Measurements from ENCODE around the gene LBX1. TPM values are rescaled to one million over a fixed set of nuclear protein-coding genes. Genes with fewer than 3 reads are reported as not detected.

Gene LBX1
- total and polyA plus RNA-seq, 2 donors (not counting 1 experiment from before 2014, with no cell fraction given) = not detected

DNA sequence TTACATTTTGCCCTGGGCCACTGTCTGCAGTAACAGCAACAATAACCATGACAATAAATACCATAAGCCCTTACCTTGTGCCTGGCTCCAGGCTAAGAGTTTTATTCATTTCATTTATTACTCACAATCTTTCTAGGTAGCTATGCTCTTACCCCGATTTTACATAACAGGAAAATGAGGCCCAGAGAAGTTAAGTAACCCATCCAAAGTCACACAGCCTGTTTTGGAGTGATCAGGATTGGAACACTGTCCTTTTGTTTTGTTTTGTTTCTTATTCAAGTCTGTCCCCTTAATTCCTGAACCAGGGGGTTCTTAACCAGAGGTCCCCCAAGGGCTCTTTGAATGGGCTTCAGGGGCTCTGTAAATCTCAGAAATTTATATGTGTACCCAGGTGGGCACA is 4.2 kb upstream of the LBX1 start:
- Mint-ChIP-seq H3K4me3 (no peak overlapping the region), H3K9me3 (ENCODE audit: insufficient read depth) (no peaks in the 10 kb centered on the region), H3K27ac (no peak overlapping the region), H3K27me3 (peaks cover 73% of the 10 kb centered on the region), H3K4me1 (peaks cover 21% of the 10 kb centered on the region)
- WGBS (ENCODE audit: insufficient coverage) = no CpG with 5 or more reads among the region's 1 CpG
- Histone ChIP-seq H3K4me3 (ENCODE audit: control extremely low read depth in 1 of 5, extremely low read depth in 1 of 5, insufficient read depth in 1 of 5, low read depth in 2 of 5, low read length in 4 of 5) (no peak overlapping the region), H3K27me3 (replicated peaks in 1 of 4; ENCODE audit: control extremely low read depth in 1 of 4, control insufficient read depth in 3 of 4, insufficient read depth in 4 of 4, low read length in 3 of 4) (peaks cover 0 to 96% (median 82%) of the 10 kb centered on the region in 4 experiments), H3K4me2 (replicated peaks; ENCODE audit: low read depth, low read length, poor library complexity, severe bottlenecking) (no peak overlapping the region), H4K20me1 (ENCODE audit: control insufficient read depth, insufficient read depth, low read length, poor library complexity, severe bottlenecking) (no peaks in the 10 kb centered on the region), H3K79me2 (ENCODE audit: control insufficient read depth, insufficient read depth, low read length) (no peaks in the 10 kb centered on the region), H3K9me3 (ENCODE audit: control extremely low read depth in 1 of 3, control insufficient read depth in 2 of 3, insufficient read depth in 1 of 3, low read length in 2 of 3) (peaks cover 0 to 43% (median 0%) of the 10 kb centered on the region in 3 donors), H3K9ac (ENCODE audit: low read length) (no peak overlapping the region), H3K36me3 (replicated peaks in 1 of 2; ENCODE audit: control extremely low read depth in 1 of 2, control insufficient read depth in 1 of 2, extremely low read depth in 1 of 2, insufficient read depth in 2 of 2, low read length in 1 of 2) (no peaks in the 10 kb centered on the region), H3K4me1 (ENCODE audit: control insufficient read depth in 2 of 2, insufficient read depth in 2 of 2, low read length in 2 of 2) (peaks cover 36 to 51% of the 10 kb centered on the region in 2 donors), H3K27ac (ENCODE audit: low read length in 2 of 2) (no peak overlapping the region), H2AFZ (ENCODE audit: insufficient read depth, low read depth, low read length, poor library complexity, severe bottlenecking) (no peak overlapping the region)
- TF ChIP-seq, protein P1, sequence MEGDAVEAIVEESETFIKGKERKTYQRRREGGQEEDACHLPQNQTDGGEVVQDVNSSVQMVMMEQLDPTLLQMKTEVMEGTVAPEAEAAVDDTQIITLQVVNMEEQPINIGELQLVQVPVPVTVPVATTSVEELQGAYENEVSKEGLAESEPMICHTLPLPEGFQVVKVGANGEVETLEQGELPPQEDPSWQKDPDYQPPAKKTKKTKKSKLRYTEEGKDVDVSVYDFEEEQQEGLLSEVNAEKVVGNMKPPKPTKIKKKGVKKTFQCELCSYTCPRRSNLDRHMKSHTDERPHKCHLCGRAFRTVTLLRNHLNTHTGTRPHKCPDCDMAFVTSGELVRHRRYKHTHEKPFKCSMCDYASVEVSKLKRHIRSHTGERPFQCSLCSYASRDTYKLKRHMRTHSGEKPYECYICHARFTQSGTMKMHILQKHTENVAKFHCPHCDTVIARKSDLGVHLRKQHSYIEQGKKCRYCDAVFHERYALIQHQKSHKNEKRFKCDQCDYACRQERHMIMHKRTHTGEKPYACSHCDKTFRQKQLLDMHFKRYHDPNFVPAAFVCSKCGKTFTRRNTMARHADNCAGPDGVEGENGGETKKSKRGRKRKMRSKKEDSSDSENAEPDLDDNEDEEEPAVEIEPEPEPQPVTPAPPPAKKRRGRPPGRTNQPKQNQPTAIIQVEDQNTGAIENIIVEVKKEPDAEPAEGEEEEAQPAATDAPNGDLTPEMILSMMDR (IDR thresholded peaks at IDR 0.05) = no peak
- TF ChIP-seq EZH2 (IDR thresholded peaks at IDR 0.05; ENCODE audit: borderline replicate concordance, insufficient read depth, low read depth, low read length, poor library complexity, severe bottlenecking) = no peak
- no peak for DNase-seq
- intact Hi-C loops (cut with micrococcal nuclease) = loop anchor here (5.0 kb wide), 1 partner anchor 171 kb away; the partner anchor contains the start of gene KAZALD1
- CTCF ChIA-PET = no interaction called here
- POLR2A ChIA-PET = no interaction called here
- ATAC-seq (ENCODE audit: low read depth) = no peak

DNA sequence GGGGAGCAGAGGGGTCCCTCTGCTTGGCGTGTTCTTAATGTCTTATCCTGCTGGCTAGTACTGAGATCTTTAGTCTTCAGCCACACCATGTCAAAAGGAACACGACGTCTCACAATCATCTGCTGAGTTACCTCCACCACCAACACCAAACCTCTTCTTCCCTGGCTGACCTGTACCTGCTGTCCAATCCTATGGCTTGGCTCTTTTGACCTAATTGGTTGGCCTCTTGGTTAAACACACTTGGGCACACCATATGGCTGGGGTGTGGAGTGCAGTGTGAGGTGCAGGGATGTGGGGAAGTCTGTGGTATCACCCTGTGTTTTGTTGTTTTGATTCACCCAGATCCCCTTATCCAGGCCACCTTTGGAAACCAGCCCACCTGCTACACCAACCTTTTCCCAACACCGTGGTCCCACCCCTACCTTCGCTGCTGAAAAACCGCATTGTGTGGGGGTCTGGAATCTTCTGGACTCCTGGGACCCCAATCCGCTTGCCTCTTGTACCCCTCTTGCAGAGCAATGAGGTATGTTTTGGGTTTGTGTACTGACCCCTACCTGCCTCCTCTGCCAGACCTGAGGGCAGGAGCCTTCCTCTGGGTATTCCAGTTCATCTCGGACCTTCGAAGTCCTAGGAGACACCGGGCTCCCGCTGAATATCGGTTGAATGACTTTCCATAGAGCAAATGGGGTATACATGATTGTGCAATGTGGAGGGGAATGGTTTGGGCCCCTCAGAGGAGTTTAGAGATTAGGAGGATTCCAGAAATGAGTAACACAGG is 2.8 kb upstream of the LBX1 start:
- intact Hi-C loops (cut with micrococcal nuclease) = loop anchor here (5.0 kb wide), 1 partner anchor 170 kb away; the partner anchor contains the start of gene KAZALD1
- no peak for DNase-seq
- TF ChIP-seq EZH2 (IDR thresholded peaks at IDR 0.05; ENCODE audit: borderline replicate concordance, insufficient read depth, low read depth, low read length, poor library complexity, severe bottlenecking) = no peak
- TF ChIP-seq, protein P1 (IDR thresholded peaks at IDR 0.05) = no peak

More for the DNA sequence above, 2.8 kb upstream of the LBX1 start:
- peaks cover 0 to 95% (median 81%) of the 10 kb centered on the region in 4 experiments for H3K27me3 ChIP-seq (replicated peaks in 1 of 4; ENCODE audit: control extremely low read depth in 1 of 4, control insufficient read depth in 3 of 4, insufficient read depth in 4 of 4, low read length in 3 of 4)
- POLR2A ChIA-PET = no interaction called here
- H3K9me3 ChIP-seq (ENCODE audit: control extremely low read depth in 1 of 3, control insufficient read depth in 2 of 3, insufficient read depth in 1 of 3, low read length in 2 of 3) = peaks cover 0 to 42% (median 2%) of the 10 kb centered on the region in 3 donors
- CTCF ChIA-PET = no interaction called here
- no peaks in the 10 kb centered on the region for H3K79me2 ChIP-seq (ENCODE audit: control insufficient read depth, insufficient read depth, low read length)
- H3K4me2 ChIP-seq (replicated peaks; ENCODE audit: low read depth, low read length, poor library complexity, severe bottlenecking) = no peak overlapping the region
- Mint-ChIP-seq H3K9me3 (ENCODE audit: insufficient read depth) (no peaks in the 10 kb centered on the region), H3K27ac (no peak overlapping the region), H3K4me3 (no peak overlapping the region), H3K27me3 (peaks cover 71% of the 10 kb centered on the region), H3K4me1 (peaks cover 23% of the 10 kb centered on the region)
- H3K9ac ChIP-seq (ENCODE audit: low read length) = no peak overlapping the region
- no peak overlapping the region for H3K27ac ChIP-seq (ENCODE audit: low read length in 2 of 2)
- H2AFZ ChIP-seq (ENCODE audit: insufficient read depth, low read depth, low read length, poor library complexity, severe bottlenecking) = no peak overlapping the region
- H3K4me3 ChIP-seq (ENCODE audit: control extremely low read depth in 1 of 5, extremely low read depth in 1 of 5, insufficient read depth in 1 of 5, low read depth in 2 of 5, low read length in 4 of 5) = no peak overlapping the region
- no peaks in the 10 kb centered on the region for H3K36me3 ChIP-seq (replicated peaks in 1 of 2; ENCODE audit: control extremely low read depth in 1 of 2, control insufficient read depth in 1 of 2, extremely low read depth in 1 of 2, insufficient read depth in 2 of 2, low read length in 1 of 2)
- no peak for ATAC-seq (ENCODE audit: low read depth)
- 19% methylated on average over 8 of the region's 12 CpGs for WGBS (ENCODE audit: insufficient coverage)
- peaks cover 34 to 58% of the 10 kb centered on the region in 2 donors for H3K4me1 ChIP-seq (ENCODE audit: control insufficient read depth in 2 of 2, insufficient read depth in 2 of 2, low read length in 2 of 2)
- no peaks in the 10 kb centered on the region for H4K20me1 ChIP-seq (ENCODE audit: control insufficient read depth, insufficient read depth, low read length, poor library complexity, severe bottlenecking)
